Ishikawa (cell line): ENCODE data around the gene TRIO.

Source experiments
- CEBPB ChIP-seq: IDR thresholded peaks from 2 replicates; pipeline ENCODE4 v1.6.1; 2012
- EGR1 ChIP-seq: IDR thresholded peaks from 2 replicates; pipeline ENCODE4 v1.6.1; 2012
- EP300 ChIP-seq: IDR thresholded peaks from 2 replicates; pipeline ENCODE4 v1.6.1; 2012; ENCODE audit warnings: borderline replicate concordance
- FOXM1 ChIP-seq: IDR thresholded peaks from 2 replicates; pipeline ENCODE4 v1.6.1; 2012; ENCODE audit warnings: low read depth, borderline replicate concordance
- MAX ChIP-seq: IDR thresholded peaks from 2 replicates; pipeline ENCODE4 v1.6.1; 2012
- NFIC ChIP-seq: IDR thresholded peaks from 2 replicates; pipeline ENCODE4 v1.6.1; 2012
- RAD21 ChIP-seq: IDR thresholded peaks from 2 replicates; pipeline ENCODE4 v1.6.1; 2012; ENCODE audit warnings: low read depth
- REST ChIP-seq: IDR thresholded peaks from 2 replicates; pipeline ENCODE4 v1.6.1; 2012; ENCODE audit warnings: low read depth, mild to moderate bottlenecking
- TAF1 ChIP-seq: IDR thresholded peaks from 2 replicates; pipeline ENCODE4 v1.6.1; 2012; ENCODE audit warnings: low read depth, mild to moderate bottlenecking
- USF1 ChIP-seq: IDR thresholded peaks from 2 replicates; pipeline ENCODE4 v1.6.1; 2012
- YY1 ChIP-seq: IDR thresholded peaks from 2 replicates; pipeline ENCODE4 v1.6.1; 2012; ENCODE audit warnings: low read depth

- TF ChIP-seq RAD21 (no peak), EP300 (no peak), CEBPB (no peak), YY1 (no peak), MAX (no peak), REST (no peak), TAF1 (no peak), FOXM1 (no peak), USF1 (no peak), NFIC (no peak), EGR1 (no peak)
Observed at GRCh38 chr5:14483504-14484157, 340.5 kb downstream of the TRIO start.
